ENCODE measurements around the gene HOXD11.

Gene HOXD11

GRCh38 chr2:176105078-176105729, 1.9 kb upstream of the HOXD11 start:
- DNase-seq (ENCODE audit: low read depth, low spot score): no peak

GRCh38 chr2:176105730-176106580, 1.1 kb upstream of the HOXD11 start:
- no peak for DNase-seq (ENCODE audit: low read depth, low spot score)

DNA sequence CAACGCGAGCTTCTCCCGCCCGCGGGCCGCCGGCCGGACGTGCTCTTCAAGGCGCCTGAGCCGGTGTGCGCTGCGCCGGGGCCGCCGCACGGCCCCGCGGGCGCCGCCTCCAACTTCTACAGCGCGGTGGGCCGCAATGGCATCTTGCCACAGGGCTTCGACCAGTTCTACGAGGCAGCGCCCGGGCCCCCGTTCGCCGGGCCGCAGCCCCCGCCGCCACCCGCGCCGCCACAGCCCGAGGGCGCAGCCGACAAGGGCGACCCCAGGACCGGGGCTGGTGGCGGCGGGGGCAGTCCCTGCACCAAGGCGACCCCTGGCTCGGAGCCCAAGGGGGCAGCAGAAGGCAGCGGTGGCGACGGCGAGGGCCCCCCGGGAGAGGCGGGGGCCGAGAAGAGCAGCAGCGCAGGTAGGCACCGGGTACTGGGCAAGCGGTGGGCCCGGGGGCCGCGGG, 676 bp downstream of the HOXD11 start:
- no peak for DNase-seq (ENCODE audit: low read depth, low spot score)

DNA sequence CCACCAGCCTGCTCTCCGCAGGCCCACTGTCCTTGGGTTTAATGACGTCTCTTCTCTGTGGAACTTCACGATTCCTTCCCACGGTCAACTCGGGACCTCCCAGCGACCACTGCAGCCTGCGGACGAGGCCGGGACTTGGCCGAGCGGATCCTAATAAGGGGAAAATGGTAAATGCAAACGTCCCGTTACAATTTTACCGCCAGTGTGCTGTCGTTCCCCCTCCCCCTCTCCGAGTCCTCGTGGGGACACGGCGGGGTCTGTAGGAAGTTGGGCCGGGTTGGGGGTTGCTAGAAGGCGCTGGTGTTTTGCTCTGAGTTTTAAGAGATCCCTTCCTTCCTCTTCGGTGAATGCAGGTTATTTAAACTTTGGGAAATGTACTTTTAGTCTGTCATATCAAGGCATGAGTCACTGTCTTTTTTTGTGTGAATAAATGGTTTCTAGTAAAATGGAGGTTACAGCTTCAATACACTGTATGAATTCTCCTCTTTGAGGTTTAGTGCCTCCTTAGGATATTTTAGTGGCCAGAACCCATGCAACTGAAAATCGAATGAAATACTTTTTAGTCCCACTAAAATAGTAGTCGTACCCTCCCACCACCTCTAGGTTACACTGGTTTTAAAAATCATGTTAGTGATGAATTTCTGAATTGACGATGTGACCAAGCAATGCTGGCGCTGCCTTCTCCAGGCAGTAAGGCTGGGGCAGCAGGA, 2.3 kb downstream of the HOXD11 start:
- DNase-seq (ENCODE audit: low read depth, low spot score): no peak

GRCh38 chr2:176109946-176110345, 2.9 kb downstream of the HOXD11 start:
- DNase-seq (ENCODE audit: low read depth, low spot score): no peak

- DNase-seq (ENCODE audit: low read depth, low spot score): no peak
These were observed 3.6 kb downstream of the HOXD11 start for GRCh38 chr2:176110415-176111308.

GRCh38 chr2:176111309-176111663, 4.2 kb downstream of the HOXD11 start:
- DNase-seq (ENCODE audit: low read depth, low spot score): no peak

DNA sequence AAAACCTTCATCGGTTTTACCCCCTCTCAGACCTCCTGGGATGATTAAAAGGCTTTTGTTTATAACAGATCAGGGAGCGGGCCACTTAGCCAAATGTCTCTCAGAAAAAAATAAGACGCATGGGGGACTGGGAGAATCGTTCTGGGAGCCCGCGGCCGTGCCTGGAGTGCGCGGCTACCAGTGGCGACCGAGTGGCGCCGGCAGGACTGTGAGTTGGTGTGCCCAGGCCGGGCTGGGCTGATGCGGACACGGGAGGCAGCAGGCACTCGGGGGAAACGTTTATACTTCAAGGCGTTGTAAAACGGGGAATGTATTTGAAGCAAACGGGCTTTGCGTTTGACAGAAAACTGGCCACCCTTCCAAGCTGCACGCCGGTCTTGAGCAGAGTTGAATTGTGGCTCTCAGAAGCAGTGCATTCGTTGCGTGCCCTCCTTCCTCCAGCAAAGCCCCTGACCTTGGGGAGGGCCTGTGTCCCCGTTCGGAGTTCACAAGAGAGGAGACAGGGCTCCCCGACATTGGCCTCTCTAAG, 4.8 kb downstream of the HOXD11 start:
- no peak for DNase-seq (ENCODE audit: low read depth, low spot score)

- DNase-seq (ENCODE audit: low read depth, low spot score): no peak
These were observed 5.6 kb downstream of the HOXD11 start for GRCh38 chr2:176112375-176113302.

GRCh38 chr2:176114120-176114929, 7.2 kb downstream of the HOXD11 start:
- DNase-seq (ENCODE audit: low read depth, low spot score): no peak

- no peak for DNase-seq (ENCODE audit: low read depth, low spot score)
These were observed 8.0 kb downstream of the HOXD11 start for GRCh38 chr2:176114930-176115625.

DNA sequence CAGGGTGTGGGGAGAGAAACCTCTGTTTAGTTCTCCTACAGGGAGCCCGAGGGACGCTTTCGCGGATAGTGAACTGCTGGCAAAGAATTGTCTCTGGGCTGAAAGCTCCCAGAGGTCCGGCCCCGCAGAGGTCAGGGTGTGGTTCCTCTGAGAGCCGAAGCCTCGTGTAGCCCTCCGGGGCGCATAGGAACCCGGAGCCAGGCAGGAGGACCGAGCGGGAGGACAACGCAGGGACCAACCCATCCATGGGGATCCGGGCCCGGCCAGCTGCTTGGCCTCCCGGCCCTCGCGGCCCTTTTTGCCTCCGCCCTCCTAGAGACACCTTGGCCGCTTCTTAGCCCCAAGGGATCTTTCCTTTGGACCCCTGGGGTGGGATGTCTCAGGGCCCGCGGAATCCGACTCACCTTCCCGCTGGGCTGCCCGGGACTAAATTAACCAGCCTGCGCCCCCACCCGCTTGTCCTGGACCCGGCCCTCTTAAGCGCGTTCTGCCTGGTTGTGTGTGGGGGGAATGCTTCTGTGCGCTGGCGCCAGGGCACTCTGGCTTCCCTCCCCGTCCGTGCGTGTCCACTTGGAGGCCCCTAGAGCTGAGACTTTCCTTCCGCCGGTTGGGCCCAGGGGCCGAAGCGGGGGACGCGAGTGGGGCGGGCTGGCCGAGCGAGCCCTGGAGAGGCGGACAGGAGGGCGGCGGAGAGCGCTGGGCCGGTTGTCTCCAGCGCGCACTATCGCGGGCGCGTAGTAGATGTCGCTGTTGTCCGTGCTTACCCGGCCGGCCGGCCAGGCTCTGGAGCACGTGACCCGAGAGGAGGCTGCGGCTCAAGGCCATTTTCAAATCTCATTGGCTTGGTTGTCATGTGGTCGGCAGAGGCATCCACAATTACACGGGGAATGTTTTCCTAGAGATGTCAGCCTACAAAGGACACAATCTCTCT, 9.1 kb downstream of the HOXD11 start, which contains the start of gene HOXD10:
TSS of gene HOXD10 (plus strand) at position 896 of the 931 bp plus-strand sequence. CDS start 56 bp downstream, outside the sequence.
- no peak for DNase-seq (ENCODE audit: low read depth, low spot score)

DNA sequence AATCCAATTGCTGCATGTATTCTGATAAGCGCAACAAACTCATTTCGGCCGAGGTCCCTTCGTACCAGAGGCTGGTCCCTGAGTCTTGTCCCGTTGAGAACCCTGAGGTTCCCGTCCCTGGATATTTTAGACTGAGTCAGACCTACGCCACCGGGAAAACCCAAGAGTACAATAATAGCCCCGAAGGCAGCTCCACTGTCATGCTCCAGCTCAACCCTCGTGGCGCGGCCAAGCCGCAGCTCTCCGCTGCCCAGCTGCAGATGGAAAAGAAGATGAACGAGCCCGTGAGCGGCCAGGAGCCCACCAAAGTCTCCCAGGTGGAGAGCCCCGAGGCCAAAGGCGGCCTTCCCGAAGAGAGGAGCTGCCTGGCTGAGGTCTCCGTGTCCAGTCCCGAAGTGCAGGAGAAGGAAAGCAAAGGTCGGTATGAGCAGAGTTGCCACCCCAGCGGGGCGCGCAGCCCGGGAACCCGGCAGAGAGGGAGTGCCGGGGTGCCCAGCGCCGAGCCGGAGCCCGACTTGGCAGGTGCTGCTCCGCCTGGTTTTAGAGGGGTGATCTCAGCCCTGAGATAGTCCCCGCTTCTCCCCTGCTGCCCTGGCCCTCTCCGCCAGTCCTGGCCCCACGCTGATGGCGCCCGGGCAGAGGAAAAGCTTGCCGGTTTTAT, 10.2 kb downstream of the HOXD11 start:
- no peak for DNase-seq (ENCODE audit: low read depth, low spot score)

DNA sequence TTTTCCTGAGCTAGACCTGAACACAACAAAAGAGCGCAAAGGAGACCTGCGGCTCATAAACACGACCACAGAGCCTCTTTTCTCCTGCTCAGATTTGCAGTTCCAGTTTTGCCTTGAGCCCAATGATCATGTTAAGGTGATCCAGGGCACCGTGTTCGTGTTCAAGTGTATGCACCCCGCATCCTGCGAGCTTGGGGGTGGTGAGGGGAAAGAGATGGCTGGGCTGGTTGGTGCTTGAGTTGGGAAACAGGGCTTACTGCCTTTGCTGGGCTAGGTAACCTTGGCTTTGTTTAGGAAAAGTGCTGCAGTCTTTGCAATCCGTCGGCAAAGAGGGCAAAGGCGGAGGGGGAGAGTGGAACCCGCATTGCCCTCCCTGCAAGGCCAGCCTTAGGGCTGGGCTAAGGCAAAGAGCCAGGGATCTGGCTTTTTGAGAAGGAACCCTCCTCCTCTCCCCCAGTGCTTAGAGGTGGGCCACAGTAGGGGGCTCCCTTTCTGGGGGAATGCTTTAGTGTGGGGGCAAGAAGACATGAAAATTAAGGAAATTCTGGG, 10.8 kb downstream of the HOXD11 start:
- no peak for DNase-seq (ENCODE audit: low read depth, low spot score)

DNA sequence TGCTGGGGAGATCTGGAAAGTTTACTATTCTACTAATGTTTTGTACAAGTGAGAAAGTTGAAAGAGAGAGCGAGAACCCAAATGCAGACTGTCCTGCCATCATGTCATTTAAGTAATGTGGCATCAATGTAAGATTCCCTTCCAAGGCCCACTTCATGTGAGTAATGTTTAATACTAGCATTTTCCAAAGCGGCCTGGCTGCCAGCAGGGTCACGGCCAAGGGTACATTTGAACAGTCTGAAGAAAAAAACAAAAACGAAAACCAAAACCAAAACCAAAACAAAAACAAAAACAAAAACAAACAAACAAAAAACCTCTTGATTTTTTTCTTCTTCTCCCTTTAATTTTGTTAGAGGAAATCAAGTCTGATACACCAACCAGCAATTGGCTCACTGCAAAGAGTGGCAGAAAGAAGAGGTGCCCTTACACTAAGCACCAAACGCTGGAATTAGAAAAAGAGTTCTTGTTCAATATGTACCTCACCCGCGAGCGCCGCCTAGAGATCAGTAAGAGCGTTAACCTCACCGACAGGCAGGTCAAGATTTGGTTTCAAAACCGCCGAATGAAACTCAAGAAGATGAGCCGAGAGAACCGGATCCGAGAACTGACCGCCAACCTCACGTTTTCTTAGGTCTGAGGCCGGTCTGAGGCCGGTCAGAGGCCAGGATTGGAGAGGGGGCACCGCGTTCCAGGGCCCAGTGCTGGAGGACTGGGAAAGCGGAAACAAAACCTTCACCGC, 11.7 kb downstream of the HOXD11 start:
- no peak for DNase-seq (ENCODE audit: low read depth, low spot score)

Measured in brain pericyte (primary cell).